Measurements from ENCODE around the gene SIGLEC11.

DNA sequence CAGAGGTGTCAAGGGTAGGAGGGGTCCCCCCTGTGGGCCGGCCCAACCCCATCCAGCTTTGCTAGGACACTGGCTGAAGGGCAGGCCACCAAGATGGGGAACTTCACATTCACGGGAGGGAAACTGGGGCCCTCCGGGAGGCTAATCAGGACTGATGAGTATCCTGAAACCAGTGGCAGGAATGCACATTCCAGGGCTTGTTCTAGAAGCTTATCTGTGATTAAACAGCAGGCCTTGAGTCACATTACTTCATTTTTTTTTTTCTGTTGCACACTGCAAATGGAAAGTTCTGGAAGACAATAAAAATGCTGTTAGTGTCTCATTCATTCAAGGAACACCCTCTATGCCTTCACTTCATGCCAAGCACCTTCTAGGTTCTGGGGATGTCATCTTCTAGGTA lies 15.5 kb upstream of the SIGLEC11 start:
- TF ChIP-seq, protein P1, sequence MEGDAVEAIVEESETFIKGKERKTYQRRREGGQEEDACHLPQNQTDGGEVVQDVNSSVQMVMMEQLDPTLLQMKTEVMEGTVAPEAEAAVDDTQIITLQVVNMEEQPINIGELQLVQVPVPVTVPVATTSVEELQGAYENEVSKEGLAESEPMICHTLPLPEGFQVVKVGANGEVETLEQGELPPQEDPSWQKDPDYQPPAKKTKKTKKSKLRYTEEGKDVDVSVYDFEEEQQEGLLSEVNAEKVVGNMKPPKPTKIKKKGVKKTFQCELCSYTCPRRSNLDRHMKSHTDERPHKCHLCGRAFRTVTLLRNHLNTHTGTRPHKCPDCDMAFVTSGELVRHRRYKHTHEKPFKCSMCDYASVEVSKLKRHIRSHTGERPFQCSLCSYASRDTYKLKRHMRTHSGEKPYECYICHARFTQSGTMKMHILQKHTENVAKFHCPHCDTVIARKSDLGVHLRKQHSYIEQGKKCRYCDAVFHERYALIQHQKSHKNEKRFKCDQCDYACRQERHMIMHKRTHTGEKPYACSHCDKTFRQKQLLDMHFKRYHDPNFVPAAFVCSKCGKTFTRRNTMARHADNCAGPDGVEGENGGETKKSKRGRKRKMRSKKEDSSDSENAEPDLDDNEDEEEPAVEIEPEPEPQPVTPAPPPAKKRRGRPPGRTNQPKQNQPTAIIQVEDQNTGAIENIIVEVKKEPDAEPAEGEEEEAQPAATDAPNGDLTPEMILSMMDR (IDR thresholded peaks at IDR 0.05; ENCODE audit: borderline replicate concordance, extremely low read depth, low read length, poor library complexity, severe bottlenecking), result no peak
- no peak for TF ChIP-seq EZH2 (IDR thresholded peaks at IDR 0.05; ENCODE audit: borderline replicate concordance, low read depth, low read length, severe bottlenecking)

All from DND-41 (cell line).